Measurements from ENCODE around the gene AASDH.
"Not testable (repeated sequence)": the region's sequence is repeated elsewhere in the genome, so short reads cannot be mapped to it uniquely, and the experiment has no call there.

The AASDH gene

GRCh38 chr4:56391270-56391669 lies 4.0 kb upstream of the AASDH start:
- in situ Hi-C loops (cut with MboI; ENCODE audit: low sequenced_read_pairs) = no loop called here

- in situ Hi-C loops (cut with MboI; ENCODE audit: low sequenced_read_pairs) = no loop called here
These were observed 2.3 kb upstream of the AASDH start for GRCh38 chr4:56389558-56389957.

GRCh38 chr4:56388306-56388705 lies 1.0 kb upstream of the AASDH start:
- in situ Hi-C loops (cut with MboI; ENCODE audit: low sequenced_read_pairs) = no loop called here

- in situ Hi-C loops (cut with MboI; ENCODE audit: low sequenced_read_pairs) = no loop called here
These were observed 1.2 kb downstream of the AASDH start for GRCh38 chr4:56386091-56386490.

- in situ Hi-C loops (cut with MboI; ENCODE audit: low sequenced_read_pairs) = no loop called here
These were observed 11.8 kb downstream of the AASDH start for GRCh38 chr4:56375458-56375857.

- in situ Hi-C loops (cut with MboI; ENCODE audit: low sequenced_read_pairs) = no loop called here
These were observed 12.3 kb downstream of the AASDH start for GRCh38 chr4:56374956-56375355.

- in situ Hi-C loops (cut with MboI; ENCODE audit: low sequenced_read_pairs) = no loop called here
These were observed 14.5 kb downstream of the AASDH start for GRCh38 chr4:56372774-56373173.

- in situ Hi-C loops (cut with MboI; ENCODE audit: low sequenced_read_pairs) = no loop called here
These were observed 15.7 kb downstream of the AASDH start for GRCh38 chr4:56371426-56372220.

GRCh38 chr4:56370377-56370776 lies 16.9 kb downstream of the AASDH start:
- in situ Hi-C loops (cut with MboI; ENCODE audit: low sequenced_read_pairs) = no loop called here

GRCh38 chr4:56362981-56363380 lies 24.3 kb downstream of the AASDH start:
- in situ Hi-C loops (cut with MboI; ENCODE audit: low sequenced_read_pairs) = not testable (repeated sequence)

GRCh38 chr4:56360071-56360470 lies 27.2 kb downstream of the AASDH start:
- in situ Hi-C loops (cut with MboI; ENCODE audit: low sequenced_read_pairs) = no loop called here

- in situ Hi-C loops (cut with MboI; ENCODE audit: low sequenced_read_pairs) = no loop called here
These were observed 30.6 kb downstream of the AASDH start for GRCh38 chr4:56356650-56357049.

GRCh38 chr4:56348576-56348975 lies 38.7 kb downstream of the AASDH start:
- in situ Hi-C loops (cut with MboI; ENCODE audit: low sequenced_read_pairs) = no loop called here

GRCh38 chr4:56345458-56345857 lies 41.8 kb downstream of the AASDH start:
- in situ Hi-C loops (cut with MboI; ENCODE audit: low sequenced_read_pairs) = no loop called here

GRCh38 chr4:56342746-56343145 lies 44.5 kb downstream of the AASDH start:
- in situ Hi-C loops (cut with MboI; ENCODE audit: low sequenced_read_pairs) = no loop called here

GRCh38 chr4:56330691-56331090 lies 56.6 kb downstream of the AASDH start:
- in situ Hi-C loops (cut with MboI; ENCODE audit: low sequenced_read_pairs) = no loop called here

- in situ Hi-C loops (cut with MboI; ENCODE audit: low sequenced_read_pairs) = no loop called here
These were observed 60.9 kb downstream of the AASDH start for GRCh38 chr4:56326363-56326762.

- in situ Hi-C loops (cut with MboI; ENCODE audit: low sequenced_read_pairs) = no loop called here
These were observed 63.2 kb downstream of the AASDH start for GRCh38 chr4:56324011-56324610.

GRCh38 chr4:56323327-56323726 lies 64.0 kb downstream of the AASDH start:
- in situ Hi-C loops (cut with MboI; ENCODE audit: low sequenced_read_pairs) = no loop called here

GRCh38 chr4:56321251-56321650 lies 66.0 kb downstream of the AASDH start:
- in situ Hi-C loops (cut with MboI; ENCODE audit: low sequenced_read_pairs) = no loop called here

- in situ Hi-C loops (cut with MboI; ENCODE audit: low sequenced_read_pairs) = no loop called here
These were observed 67.0 kb downstream of the AASDH start for GRCh38 chr4:56320293-56320692.

- in situ Hi-C loops (cut with MboI; ENCODE audit: low sequenced_read_pairs) = no loop called here
These were observed 68.7 kb downstream of the AASDH start for GRCh38 chr4:56318555-56318954.

- in situ Hi-C loops (cut with MboI; ENCODE audit: low sequenced_read_pairs) = no loop called here
These were observed 69.5 kb downstream of the AASDH start for GRCh38 chr4:56317749-56318148.

Data from HL-60/S4 treated with retinoic acid at 250 ng/mL for 4 days and 3 days (cell line).